Osteoblast (primary cell): Measurements from ENCODE around the gene LRRC3B. TPM values are rescaled to one million over a fixed set of nuclear protein-coding genes. Genes with fewer than 3 reads are reported as not detected.

Experiments used
- DNase-seq: peaks from one replicate; pipeline ENCODE4 v3.0.0; 2011; ENCODE audit warnings: low spot score, mixed read lengths; ENCODE audit not compliant: insufficient read length; ENCODE audit errors: missing footprints
- H2AFZ ChIP-seq: 2 replicates; pipeline ENCODE4 v1.6.0; 2011; ENCODE audit warnings: mild to moderate bottlenecking, low read length
- H3K27ac ChIP-seq: 2 replicates; pipeline ENCODE4 v1.5.1; 2011; ENCODE audit warnings: mild to moderate bottlenecking, low read depth, low read length, moderate library complexity
- H3K27me3 ChIP-seq: 2 replicates; pipeline ENCODE4 v1.6.0; 2012; ENCODE audit warnings: mild to moderate bottlenecking, control low read depth, inconsistent platforms, low read length, moderate library complexity; ENCODE audit not compliant: insufficient read depth
- H3K36me3 ChIP-seq: 2 replicates; pipeline ENCODE4 v1.5.1; 2011; ENCODE audit warnings: mild to moderate bottlenecking, low read length, control low read depth, moderate library complexity; ENCODE audit not compliant: insufficient read depth
- H3K4me1 ChIP-seq: 2 replicates; pipeline ENCODE4 v1.5.1; 2011; ENCODE audit warnings: mild to moderate bottlenecking, low read length, control low read depth, moderate library complexity; ENCODE audit not compliant: insufficient read depth
- H3K4me2 ChIP-seq: 2 replicates; pipeline ENCODE4 v1.6.0; 2011; ENCODE audit warnings: mild to moderate bottlenecking, low read length; ENCODE audit not compliant: insufficient read depth
- H3K4me3 ChIP-seq: fragments of 200-600 bp; sonication (generic); 3 replicates; pipeline ENCODE4 v1.5.1; 2012; ENCODE audit warnings: mild to moderate bottlenecking, low read length, inconsistent platforms; ENCODE audit not compliant: insufficient read depth
- H3K79me2 ChIP-seq: 2 replicates; pipeline ENCODE4 v1.6.0; 2012; ENCODE audit warnings: mild to moderate bottlenecking, low read length, control low read depth, inconsistent platforms; ENCODE audit not compliant: insufficient read depth
- H3K9me3 ChIP-seq: 2 replicates; pipeline ENCODE4 v1.5.1; 2011; ENCODE audit warnings: low read depth, low read length, control low read depth
- H4K20me1 ChIP-seq: 2 replicates; pipeline ENCODE4 v1.6.0; 2012; ENCODE audit warnings: mild to moderate bottlenecking, low read length, control low read depth; ENCODE audit not compliant: insufficient read depth
- total RNA-seq: library from RNA; depleted of rRNA; stranded (reverse); fragments of >200 nt; gene quantifications from 2 replicates; pipeline ENCODE4 v1.2.3, GENCODE V29; 2012
- TF ChIP-seq, protein P1 (sequence below): IDR thresholded peaks from 2 replicates; pipeline ENCODE4 v1.5.1; 2011; ENCODE audit warnings: mild to moderate bottlenecking, low read depth, low read length, moderate library complexity; ENCODE audit errors: extremely low read depth

Gene LRRC3B
- total RNA-seq, 1 donor, result not detected

DNA sequence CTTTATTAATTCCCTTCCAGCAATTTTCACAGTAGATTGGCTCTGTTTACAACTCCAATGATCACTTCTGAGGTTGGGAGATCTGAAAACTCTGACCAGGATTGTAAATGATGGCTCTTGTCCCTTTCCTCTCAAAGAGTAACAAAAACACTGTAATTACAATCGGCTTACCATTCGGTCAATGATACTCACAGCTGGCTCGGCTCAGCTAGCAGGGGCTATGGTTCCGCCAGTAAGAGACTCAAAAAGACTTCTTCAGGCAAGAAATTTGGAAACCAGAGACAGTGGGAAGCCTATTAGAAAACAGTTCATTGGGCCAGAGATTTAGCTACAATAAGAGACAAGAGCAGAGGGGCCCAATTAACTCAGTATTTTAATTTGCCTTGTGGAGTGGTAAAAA is 96.6 kb downstream of the LRRC3B start:
- Histone ChIP-seq H3K4me1 (no peaks in the 10 kb centered on the region), H2AFZ (no peak overlapping the region), H3K36me3 (no peaks in the 10 kb centered on the region), H3K79me2 (no peaks in the 10 kb centered on the region), H3K27ac (no peak overlapping the region), H3K27me3 (no peaks in the 10 kb centered on the region), H3K4me2 (no peak overlapping the region), H3K9me3 (peaks cover 3% of the 10 kb centered on the region), H4K20me1 (no peaks in the 10 kb centered on the region), H3K4me3 (no peak overlapping the region)
- TF ChIP-seq, protein P1, sequence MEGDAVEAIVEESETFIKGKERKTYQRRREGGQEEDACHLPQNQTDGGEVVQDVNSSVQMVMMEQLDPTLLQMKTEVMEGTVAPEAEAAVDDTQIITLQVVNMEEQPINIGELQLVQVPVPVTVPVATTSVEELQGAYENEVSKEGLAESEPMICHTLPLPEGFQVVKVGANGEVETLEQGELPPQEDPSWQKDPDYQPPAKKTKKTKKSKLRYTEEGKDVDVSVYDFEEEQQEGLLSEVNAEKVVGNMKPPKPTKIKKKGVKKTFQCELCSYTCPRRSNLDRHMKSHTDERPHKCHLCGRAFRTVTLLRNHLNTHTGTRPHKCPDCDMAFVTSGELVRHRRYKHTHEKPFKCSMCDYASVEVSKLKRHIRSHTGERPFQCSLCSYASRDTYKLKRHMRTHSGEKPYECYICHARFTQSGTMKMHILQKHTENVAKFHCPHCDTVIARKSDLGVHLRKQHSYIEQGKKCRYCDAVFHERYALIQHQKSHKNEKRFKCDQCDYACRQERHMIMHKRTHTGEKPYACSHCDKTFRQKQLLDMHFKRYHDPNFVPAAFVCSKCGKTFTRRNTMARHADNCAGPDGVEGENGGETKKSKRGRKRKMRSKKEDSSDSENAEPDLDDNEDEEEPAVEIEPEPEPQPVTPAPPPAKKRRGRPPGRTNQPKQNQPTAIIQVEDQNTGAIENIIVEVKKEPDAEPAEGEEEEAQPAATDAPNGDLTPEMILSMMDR, result no peak
- DNase-seq, result no peak

DNA sequence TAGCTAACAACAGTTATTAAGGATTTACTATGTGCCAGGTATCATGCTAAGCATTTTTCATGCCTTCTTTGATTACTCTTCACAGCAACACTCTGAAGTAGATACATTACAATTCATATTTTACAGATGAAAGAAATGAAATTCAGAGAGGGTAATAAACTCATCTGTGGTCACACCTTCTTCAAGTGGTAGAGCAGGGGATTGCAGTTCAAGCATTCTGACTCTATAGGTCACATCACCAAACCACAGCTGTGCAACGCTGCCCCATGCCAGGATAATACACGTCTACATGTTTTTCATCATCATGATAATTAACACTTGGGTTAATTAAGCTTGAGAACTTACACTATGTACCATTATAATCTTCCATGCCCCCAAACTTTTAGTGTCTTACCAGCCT is 98.5 kb downstream of the LRRC3B start:
- Histone ChIP-seq H3K9me3 (peaks cover 3% of the 10 kb centered on the region), H3K27me3 (no peaks in the 10 kb centered on the region), H4K20me1 (no peaks in the 10 kb centered on the region), H3K4me3 (no peak overlapping the region), H3K4me2 (no peak overlapping the region), H2AFZ (no peak overlapping the region), H3K4me1 (no peaks in the 10 kb centered on the region), H3K36me3 (no peaks in the 10 kb centered on the region), H3K79me2 (no peaks in the 10 kb centered on the region), H3K27ac (no peak overlapping the region)
- TF ChIP-seq, protein P1, result no peak
- DNase-seq, result no peak

DNA sequence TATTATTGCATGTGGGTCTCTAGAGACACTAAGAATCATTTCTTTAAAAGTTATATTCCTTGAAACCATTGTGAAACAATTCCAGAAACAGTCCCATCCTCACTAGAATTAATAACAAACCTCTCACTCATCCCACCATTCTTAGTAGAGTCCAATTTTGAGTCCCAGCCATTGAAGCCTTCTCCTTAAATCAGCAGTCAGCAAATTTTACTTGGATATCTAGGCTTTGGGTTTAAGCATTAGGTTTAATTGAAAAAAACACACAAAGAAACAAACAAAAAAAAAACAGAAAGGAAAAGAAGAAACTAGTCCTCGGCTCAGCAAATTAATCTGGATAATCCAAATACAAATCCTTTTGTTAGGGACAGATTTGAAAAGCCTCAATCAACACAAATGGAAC is 109.3 kb downstream of the LRRC3B start:
- no peak overlapping the region for H2AFZ ChIP-seq
- H3K27me3 ChIP-seq, result no peaks in the 10 kb centered on the region
- H3K4me1 ChIP-seq, result no peaks in the 10 kb centered on the region
- no peaks in the 10 kb centered on the region for H4K20me1 ChIP-seq
- H3K4me2 ChIP-seq, result no peak overlapping the region
- no peak overlapping the region for H3K27ac ChIP-seq
- H3K4me3 ChIP-seq, result no peak overlapping the region
- no peaks in the 10 kb centered on the region for H3K79me2 ChIP-seq
- no peak for DNase-seq
- TF ChIP-seq, protein P1, result no peak
- no peaks in the 10 kb centered on the region for H3K9me3 ChIP-seq
- H3K36me3 ChIP-seq, result no peaks in the 10 kb centered on the region

DNA sequence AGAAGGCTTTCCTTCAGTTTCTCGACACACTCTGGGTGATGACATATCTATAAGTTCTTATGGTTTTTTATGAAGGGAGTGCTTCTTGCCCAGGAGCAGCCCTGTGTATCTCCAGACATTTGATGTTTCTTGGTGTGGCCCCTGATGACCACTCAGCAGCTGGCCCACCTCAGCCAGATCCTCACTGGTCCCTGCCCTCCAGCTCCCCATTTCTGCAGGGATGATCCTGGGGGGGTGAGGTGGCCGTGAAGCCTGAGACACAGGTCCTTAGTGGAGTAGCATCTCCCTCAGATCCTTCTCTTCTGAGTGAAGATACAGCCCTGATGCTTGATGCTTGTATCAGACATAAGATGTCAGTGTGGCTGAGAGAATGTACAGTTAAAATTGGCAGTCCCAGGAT is 127.7 kb downstream of the LRRC3B start:
- no peaks in the 10 kb centered on the region for H3K4me1 ChIP-seq
- H4K20me1 ChIP-seq, result no peaks in the 10 kb centered on the region
- H3K27me3 ChIP-seq, result no peaks in the 10 kb centered on the region
- H3K4me3 ChIP-seq, result no peak overlapping the region
- H3K36me3 ChIP-seq, result no peaks in the 10 kb centered on the region
- H3K79me2 ChIP-seq, result no peaks in the 10 kb centered on the region
- no peak overlapping the region for H3K4me2 ChIP-seq
- peaks cover 2% of the 10 kb centered on the region for H3K9me3 ChIP-seq
- no peak overlapping the region for H2AFZ ChIP-seq
- TF ChIP-seq, protein P1, result no peak
- no peak overlapping the region for H3K27ac ChIP-seq
- DNase-seq, result no peak
